Keratinocyte (primary cell): Measurements from ENCODE around the gene ATP8A2. TPM values are rescaled to one million over a fixed set of nuclear protein-coding genes. Genes with fewer than 3 reads are reported as not detected.

Source experiments
- DNase-seq: peaks from one replicate; pipeline ENCODE4 v3.0.0-alpha.2; 2011; ENCODE audit warnings: low read depth, missing footprints, low spot score
- FAIRE-seq: peaks from 2 replicates; lab custom pipeline; 2011; peaks lifted over from hg19 to GRCh38; lab: Jason Lieb, UNC
- H2AFZ ChIP-seq: 2 replicates; pipeline ENCODE4 v1.6.0; 2012; ENCODE audit warnings: low read length, control low read depth, inconsistent platforms; ENCODE audit not compliant: control insufficient read depth
- H3K27ac ChIP-seq: 2 replicates; pipeline ENCODE4 v1.5.1; 2011; ENCODE audit warnings: low read length; ENCODE audit not compliant: control insufficient read depth, insufficient read depth
- H3K27me3 ChIP-seq: 3 replicates; pipeline ENCODE4 v1.6.0; 2011; ENCODE audit warnings: low read length; ENCODE audit not compliant: control insufficient read depth, insufficient read depth; ENCODE audit errors: extremely low read depth
- H3K36me3 ChIP-seq, 2 experiments: 2 replicates in 1 of 2; 3 replicates in 1 of 2; pipeline ENCODE4 v1.5.1; 2011; ENCODE audit warnings: low read length in 2 of 2, mild to moderate bottlenecking in 1 of 2; ENCODE audit not compliant: control insufficient read depth in 2 of 2, insufficient read depth in 2 of 2; ENCODE audit errors: extremely low read depth in 1 of 2
- H3K4me1 ChIP-seq: 3 replicates; pipeline ENCODE4 v1.5.1; 2011; ENCODE audit warnings: low read length; ENCODE audit not compliant: control insufficient read depth, insufficient read depth; ENCODE audit errors: extremely low read depth
- H3K4me2 ChIP-seq: 3 replicates; pipeline ENCODE4 v1.6.0; 2011; ENCODE audit warnings: low read depth, low read length; ENCODE audit not compliant: control insufficient read depth, insufficient read depth; ENCODE audit errors: extremely low read depth
- H3K4me3 ChIP-seq, 3 experiments: fragments of 200-600 bp in 1 of 3; sonication (generic) in 1 of 3; 2 replicates in 2 of 3; 3 replicates in 1 of 3; pipeline ENCODE4 v1.5.1; 2011 to 2016; ENCODE audit warnings: low read length in 3 of 3, mild to moderate bottlenecking in 3 of 3, control low read depth in 2 of 3, inconsistent platforms in 1 of 3, low read depth in 1 of 3, mixed read lengths in 1 of 3, mixed run types in 1 of 3, moderate library complexity in 1 of 3; ENCODE audit not compliant: control insufficient read depth in 2 of 3, insufficient read depth in 2 of 3; ENCODE audit errors: extremely low read depth in 1 of 3
- H3K79me2 ChIP-seq: 2 replicates; pipeline ENCODE4 v1.6.0; 2012; ENCODE audit warnings: low read length; ENCODE audit not compliant: control insufficient read depth, insufficient read depth
- H3K9ac ChIP-seq: 3 replicates; pipeline ENCODE4 v1.6.0; 2011; ENCODE audit warnings: low read length; ENCODE audit not compliant: control insufficient read depth, insufficient read depth; ENCODE audit errors: extremely low read depth
- H3K9me1 ChIP-seq: 3 replicates; pipeline ENCODE4 v1.6.0; 2011; ENCODE audit warnings: low read length; ENCODE audit not compliant: control insufficient read depth, insufficient read depth; ENCODE audit errors: extremely low read depth
- H3K9me3 ChIP-seq: 2 replicates; pipeline ENCODE4 v1.5.1; 2012; ENCODE audit warnings: low read depth, low read length; ENCODE audit not compliant: control insufficient read depth
- H4K20me1 ChIP-seq: 3 replicates; pipeline ENCODE4 v1.6.0; 2011; ENCODE audit warnings: low read length; ENCODE audit not compliant: control insufficient read depth, insufficient read depth; ENCODE audit errors: extremely low read depth
- CTCF ChIP-seq, 3 experiments: IDR thresholded peaks in 1 of 3; conservative IDR thresholded peaks in 1 of 3; optimal IDR thresholded peaks in 1 of 3; 2 replicates in 2 of 3; 3 replicates in 1 of 3; pipeline versions ENCODE3 to v1.5.1; 2011; ENCODE audit warnings: low read length in 3 of 3, mild to moderate bottlenecking in 3 of 3, moderate library complexity in 2 of 3, control low read depth in 1 of 3, inconsistent platforms in 1 of 3; ENCODE audit not compliant: insufficient read depth in 2 of 3; ENCODE audit errors: extremely low read depth in 1 of 3
- EZH2 ChIP-seq: IDR thresholded peaks from one replicate; pipeline ENCODE4 v1.6.1; 2012; ENCODE audit warnings: inconsistent platforms, mild to moderate bottlenecking, low read length, moderate library complexity
- dilution Hi-C: fragments of 300-500 bp; cut with MboI; formaldehyde crosslinking; loops from one replicate; pipeline ENCODE4 v1.7.0; 2020; ENCODE audit warnings: low sequenced_read_pairs; ENCODE audit not compliant: extremely low pct_ligation_motif_present
- polyA plus RNA-seq, 5 experiments: library from polyadenylated mRNA; depleted of rRNA in 3 of 5; stranded (reverse) in 3 of 5; stranded (forward) in 1 of 5; unstranded in 1 of 5; fragments of >200 nt; gene quantifications; 1 replicate in 1 of 5; 2 replicates in 3 of 5; 3 replicates in 1 of 5; pipeline versions ENCODE4 v1.2.1 to v1.2.3, GENCODE V29; 2011 to 2012; ENCODE audit warnings: missing spikeins in 2 of 5, low read depth in 1 of 5, low replicate concordance in 1 of 5

ATP8A2 gene
- polyA plus RNA-seq, 1 donor (not counting 4 experiments of a cell fraction or from before 2014, with no cell fraction given), result 0.16 TPM

GRCh38 chr13:25982907-25983306, 611.1 kb downstream of the ATP8A2 start:
- Histone ChIP-seq H3K79me2 (no peaks in the 10 kb centered on the region), H3K36me3 (no peaks in the 10 kb centered on the region), H2AFZ (no peak overlapping the region), H3K27me3 (no peaks in the 10 kb centered on the region), H3K27ac (no peak overlapping the region), H3K9me3 (no peaks in the 10 kb centered on the region), H3K4me2 (no peak overlapping the region), H3K4me3 (no peak overlapping the region), H3K4me1 (no peaks in the 10 kb centered on the region), H3K9ac (no peak overlapping the region), H4K20me1 (no peaks in the 10 kb centered on the region), H3K9me1 (no peaks in the 10 kb centered on the region)
- dilution Hi-C loops, result no loop called here
- FAIRE-seq, result no peak
- TF ChIP-seq EZH2, result no peak
- no peak for TF ChIP-seq CTCF (optimal IDR thresholded peaks at IDR 0.05 in 1 of 3, IDR thresholded peaks at IDR 0.05 in 1 of 3, conservative IDR thresholded peaks at IDR 0.05 in 1 of 3; ENCODE audit: extremely low read depth in 1 of 3, insufficient read depth in 2 of 3, low read length in 3 of 3)
- no peak for DNase-seq

- no peaks in the 10 kb centered on the region for H4K20me1 ChIP-seq
- FAIRE-seq (no peak), DNase-seq (no peak)
- no peak overlapping the region for H3K4me3 ChIP-seq
- H3K9me1 ChIP-seq, result no peaks in the 10 kb centered on the region
- dilution Hi-C loops, result no loop called here
- H3K36me3 ChIP-seq, result no peaks in the 10 kb centered on the region
- no peak overlapping the region for H3K9ac ChIP-seq
- H3K27me3 ChIP-seq, result no peaks in the 10 kb centered on the region
- TF ChIP-seq EZH2 (no peak), CTCF (optimal IDR thresholded peaks at IDR 0.05 in 1 of 3, IDR thresholded peaks at IDR 0.05 in 1 of 3, conservative IDR thresholded peaks at IDR 0.05 in 1 of 3; ENCODE audit: extremely low read depth in 1 of 3, insufficient read depth in 2 of 3, low read length in 3 of 3) (no peak)
- H3K4me2 ChIP-seq, result no peak overlapping the region
- no peaks in the 10 kb centered on the region for H3K79me2 ChIP-seq
- H3K27ac ChIP-seq, result no peak overlapping the region
- H3K4me1 ChIP-seq, result no peaks in the 10 kb centered on the region
- no peak overlapping the region for H2AFZ ChIP-seq
- H3K9me3 ChIP-seq, result no peaks in the 10 kb centered on the region
Measured at GRCh38 chr13:25987987-25988386, 616.2 kb downstream of the ATP8A2 start.
